HG03066 (cell line): ENCODE results near the gene ZNF677.
"Not testable (repeated sequence)": the region's sequence is repeated elsewhere in the genome, so short reads cannot be mapped to it uniquely, and the experiment has no call there.

Experiments
- ATAC-seq: cut with Tn5 transposase; IDR thresholded peaks from one replicate; pipeline ENCODE4 v1.9.1; 2021; ENCODE audit warnings: low read depth; ENCODE audit not compliant: unreplicated experiment

Gene ZNF677

DNA sequence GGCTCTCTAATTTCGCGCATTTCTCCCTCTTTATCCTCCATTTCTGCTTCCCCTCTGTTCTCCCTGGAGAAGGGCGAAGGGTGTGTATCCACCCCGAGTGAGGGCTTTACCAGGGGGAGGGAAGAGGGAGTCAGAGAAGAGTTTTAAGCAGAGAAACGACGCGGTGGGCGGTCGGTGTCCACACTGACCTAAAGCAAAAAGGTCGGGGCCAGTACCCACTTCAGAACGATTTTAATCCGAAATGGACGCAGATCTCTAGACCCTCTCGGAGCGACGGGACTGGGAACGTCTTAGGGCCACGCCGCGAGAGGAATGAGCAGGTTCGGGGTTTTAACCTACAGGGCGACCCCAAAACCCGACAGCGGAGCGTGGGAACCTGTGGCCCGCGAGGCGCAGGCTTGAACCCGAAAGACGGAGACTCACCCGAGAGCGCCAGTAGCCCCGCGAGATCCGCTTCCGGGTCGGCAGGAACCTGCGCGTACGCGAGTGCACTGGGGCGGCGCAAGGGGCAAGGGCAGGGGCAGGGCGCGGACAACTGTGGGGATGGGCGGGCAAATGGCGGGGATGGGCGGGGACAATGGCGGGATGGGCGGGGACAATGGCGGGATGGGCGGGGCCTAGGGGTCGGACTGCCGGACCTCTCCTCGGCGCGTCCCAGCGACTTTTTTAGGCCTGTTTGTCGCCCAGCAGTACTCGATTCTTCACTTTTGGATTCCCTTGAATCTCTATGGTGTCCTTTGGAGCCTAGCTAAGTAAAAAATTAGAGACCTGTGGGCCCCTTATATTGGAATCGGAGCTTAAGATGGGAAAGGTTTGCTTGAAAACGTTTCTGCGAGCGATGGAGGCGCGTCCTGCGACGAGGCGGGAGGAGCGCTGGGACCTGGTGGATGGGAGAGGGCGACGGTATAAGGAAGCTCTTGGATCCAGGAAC lies at the start of gene ZNF677:
Gene ZNF677, minus strand, starts transcription at position 463 of the 931 bp plus-strand sequence. CDS start 3,323 bp downstream, outside the sequence.
- no peak for ATAC-seq

DNA sequence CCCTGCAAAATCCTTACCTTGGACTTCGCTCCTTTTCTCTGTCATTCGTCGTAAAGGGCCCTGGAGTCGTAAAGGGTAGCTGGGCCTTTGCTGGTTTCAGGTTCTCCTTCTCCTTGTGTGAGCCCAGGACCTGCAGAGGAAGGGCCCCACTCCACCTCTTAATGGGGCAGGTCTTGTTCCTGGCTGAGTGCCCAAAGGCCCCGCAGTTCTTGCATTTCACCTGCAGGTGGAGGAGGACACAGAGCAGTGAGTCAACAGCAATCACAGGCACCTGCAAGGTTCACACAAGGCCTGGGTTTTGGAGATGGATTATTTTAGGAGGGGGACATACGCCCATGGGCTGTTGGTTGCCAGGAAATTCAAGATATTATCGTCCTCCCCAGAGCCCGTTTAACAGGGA lies 46.7 kb upstream of the ZNF677 start:
- not testable (repeated sequence) for ATAC-seq

DNA sequence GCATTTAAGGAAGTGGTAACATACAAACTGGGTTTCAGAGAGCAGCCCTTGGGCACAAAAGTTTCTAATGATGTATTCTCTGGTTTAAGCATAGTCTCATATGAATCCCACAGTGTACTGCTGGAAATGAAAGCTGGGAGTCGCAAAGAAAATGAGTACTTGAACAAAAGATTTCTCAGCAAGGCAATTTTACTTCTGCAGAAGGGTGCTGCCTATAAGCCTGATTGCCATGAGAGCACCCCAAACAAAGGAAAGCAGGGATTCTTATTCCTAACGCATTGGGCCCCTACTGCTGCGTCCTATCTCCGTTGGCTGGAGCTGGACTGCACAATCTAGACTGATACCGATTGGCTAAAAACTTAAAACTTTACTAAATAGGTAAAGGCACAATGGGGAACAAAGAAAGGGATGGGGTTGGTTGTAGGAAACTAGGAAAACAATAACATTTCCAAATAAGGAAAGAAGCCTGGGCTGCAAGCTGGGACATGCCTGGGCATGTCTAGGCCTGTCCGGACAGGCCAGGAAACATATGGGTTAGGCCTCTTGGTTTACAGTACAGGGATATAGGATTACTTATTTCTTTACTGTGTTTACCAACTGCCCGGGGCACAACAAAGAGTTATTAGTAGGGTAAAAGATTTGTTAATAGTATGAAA lies 40.2 kb upstream of the ZNF677 start:
- no peak for ATAC-seq

DNA sequence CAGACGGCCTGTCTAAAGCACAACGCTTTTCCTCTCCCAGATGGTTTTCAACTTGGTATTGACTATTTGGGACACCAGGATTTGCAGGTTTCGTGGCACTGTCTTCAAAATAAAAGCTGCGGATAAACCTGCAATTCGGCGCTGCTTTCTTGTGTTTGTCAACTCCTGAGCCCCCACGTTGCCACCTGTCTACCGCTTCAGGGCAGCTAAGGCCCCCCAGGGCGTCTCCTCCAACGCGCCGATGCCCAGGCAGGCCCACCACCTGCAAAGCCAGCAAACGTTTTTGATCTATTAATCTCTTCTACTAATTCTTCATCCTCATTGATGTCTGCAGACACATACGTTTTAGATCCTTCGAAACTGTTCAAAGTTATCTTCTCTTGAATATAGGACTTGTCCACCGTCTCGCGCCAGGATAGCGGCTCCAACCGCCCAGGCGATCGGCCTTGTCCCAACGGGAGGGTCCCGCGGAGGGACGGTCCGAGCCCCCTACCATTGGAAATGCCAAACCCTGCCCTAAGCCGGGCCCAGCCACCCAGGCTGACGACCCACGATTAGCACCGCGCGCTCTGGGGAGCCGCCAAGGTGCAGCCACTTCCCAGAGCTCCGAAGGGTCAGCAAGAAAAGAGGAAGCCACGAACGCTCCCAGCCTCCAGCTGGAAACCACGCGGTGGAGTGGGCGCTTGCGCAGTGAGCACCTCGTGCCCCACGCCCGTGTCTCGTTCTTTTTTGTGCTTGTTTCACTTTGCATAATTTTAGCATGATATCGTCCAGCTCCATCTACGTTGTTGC lies 36.3 kb upstream of the ZNF677 start:
- no peak for ATAC-seq

DNA sequence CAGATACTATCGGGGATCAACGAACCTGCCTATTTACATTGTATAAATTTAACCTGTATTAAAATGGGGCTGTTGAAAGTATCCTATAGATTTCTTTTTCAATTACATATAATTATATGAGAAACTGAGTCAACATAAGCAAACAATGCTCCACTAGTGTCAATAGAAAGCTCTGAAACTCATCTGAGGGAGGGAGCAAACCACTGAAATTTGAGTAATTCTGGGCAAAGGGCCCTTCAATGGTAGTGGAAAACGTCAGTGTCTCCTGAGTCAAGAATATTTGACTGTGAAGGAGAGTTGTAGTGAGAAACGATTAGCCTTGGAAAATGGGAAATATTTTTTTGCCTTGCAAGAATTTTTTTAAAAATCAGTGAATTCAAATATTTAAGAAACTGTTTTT lies 30.4 kb upstream of the ZNF677 start:
- ATAC-seq = no peak

DNA sequence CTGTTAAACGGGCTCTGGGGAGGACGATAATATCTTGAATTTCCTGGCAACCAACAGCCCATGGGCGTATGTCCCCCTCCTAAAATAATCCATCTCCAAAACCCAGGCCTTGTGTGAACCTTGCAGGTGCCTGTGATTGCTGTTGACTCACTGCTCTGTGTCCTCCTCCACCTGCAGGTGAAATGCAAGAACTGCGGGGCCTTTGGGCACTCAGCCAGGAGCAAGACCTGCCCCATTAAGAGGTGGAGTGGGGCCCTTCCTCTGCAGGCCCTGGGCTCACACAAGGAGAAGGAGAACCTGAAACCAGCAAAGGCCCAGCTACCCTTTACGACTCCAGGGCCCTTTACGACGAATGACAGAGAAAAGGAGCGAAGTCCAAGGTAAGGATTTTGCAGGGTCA lies 27.3 kb upstream of the ZNF677 start:
- not testable (repeated sequence) for ATAC-seq

DNA sequence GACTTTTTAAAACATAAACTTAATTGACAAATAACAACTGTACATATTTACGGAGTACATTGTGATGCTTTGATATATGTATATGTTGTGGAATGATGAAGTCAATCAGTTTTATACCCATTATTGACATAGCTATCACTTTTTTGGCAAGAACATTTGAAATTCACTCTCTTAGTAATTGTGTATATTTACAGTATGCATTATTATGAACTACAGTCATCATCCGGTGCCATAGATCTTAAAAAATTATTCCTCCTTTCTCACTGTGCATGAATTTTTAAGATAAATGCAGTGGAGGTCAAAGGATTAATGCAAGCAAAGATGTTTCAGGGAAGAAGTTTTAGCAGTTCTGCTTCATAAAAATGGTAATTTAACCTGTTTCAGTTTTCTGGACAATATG lies 20.8 kb upstream of the ZNF677 start:
- no peak for ATAC-seq

DNA sequence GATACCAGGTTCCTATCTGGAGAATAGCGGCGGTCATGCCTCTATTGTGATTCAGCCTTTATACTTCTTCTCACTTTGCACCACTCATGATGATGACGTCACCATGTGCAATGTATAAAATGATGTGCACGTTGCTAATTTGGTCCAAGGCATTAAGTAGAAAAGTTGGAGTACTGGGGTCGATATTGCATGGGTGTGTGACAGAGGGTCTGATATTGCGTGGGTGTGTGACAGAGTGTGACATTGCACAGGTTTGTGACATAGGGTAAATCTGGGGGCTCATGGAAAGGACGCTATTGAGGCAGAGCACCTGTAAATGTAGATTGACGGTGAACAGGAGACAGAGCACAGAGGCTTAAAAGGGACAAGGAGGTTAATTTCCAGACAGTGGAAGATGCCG lies 17.4 kb upstream of the ZNF677 start:
- no peak for ATAC-seq

DNA sequence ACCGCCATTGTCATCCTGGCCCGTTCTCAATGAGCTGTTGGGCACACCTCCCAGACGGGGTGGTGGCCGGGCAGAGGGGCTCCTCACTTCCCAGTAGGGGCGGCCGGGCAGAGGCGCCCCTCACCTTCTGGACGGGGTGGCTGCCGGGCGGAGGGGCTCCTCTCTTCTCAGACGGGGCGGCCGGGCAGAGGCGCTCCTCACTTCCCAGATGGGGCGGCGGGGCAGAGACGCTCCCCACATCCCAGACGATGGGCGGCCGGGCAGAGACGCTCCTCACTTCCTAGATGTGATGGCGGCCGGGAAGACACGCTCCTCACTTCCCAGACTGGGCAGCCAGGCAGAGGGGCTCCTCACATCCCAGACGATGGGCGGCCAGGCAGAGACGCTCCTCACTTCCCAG lies 15.2 kb upstream of the ZNF677 start:
- not testable (repeated sequence) for ATAC-seq

DNA sequence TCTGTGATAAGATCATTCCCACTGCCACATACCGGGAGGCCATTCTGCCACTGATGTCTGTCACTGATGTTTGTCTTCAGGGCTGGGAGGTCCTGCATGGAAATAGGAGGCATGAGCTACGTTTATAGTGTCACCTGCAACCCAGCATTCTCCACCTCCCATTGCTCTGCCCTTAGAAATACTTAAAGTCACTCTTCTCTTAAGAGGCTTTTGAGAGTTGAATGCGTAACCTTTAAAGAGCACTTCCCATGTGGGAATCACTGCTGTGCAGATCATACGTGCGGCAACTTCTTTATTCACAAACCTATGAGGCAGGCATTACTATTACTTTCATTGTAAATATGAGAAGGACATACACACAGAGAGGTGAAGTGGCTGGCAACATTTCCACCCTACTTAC lies 12.9 kb upstream of the ZNF677 start, which contains the start of gene VN1R4:
Gene VN1R4, minus strand, starts transcription at position 101 of the 400 bp plus-strand sequence. Its CDS starts 58 bp downstream, at position 43.
- not testable (repeated sequence) for ATAC-seq

DNA sequence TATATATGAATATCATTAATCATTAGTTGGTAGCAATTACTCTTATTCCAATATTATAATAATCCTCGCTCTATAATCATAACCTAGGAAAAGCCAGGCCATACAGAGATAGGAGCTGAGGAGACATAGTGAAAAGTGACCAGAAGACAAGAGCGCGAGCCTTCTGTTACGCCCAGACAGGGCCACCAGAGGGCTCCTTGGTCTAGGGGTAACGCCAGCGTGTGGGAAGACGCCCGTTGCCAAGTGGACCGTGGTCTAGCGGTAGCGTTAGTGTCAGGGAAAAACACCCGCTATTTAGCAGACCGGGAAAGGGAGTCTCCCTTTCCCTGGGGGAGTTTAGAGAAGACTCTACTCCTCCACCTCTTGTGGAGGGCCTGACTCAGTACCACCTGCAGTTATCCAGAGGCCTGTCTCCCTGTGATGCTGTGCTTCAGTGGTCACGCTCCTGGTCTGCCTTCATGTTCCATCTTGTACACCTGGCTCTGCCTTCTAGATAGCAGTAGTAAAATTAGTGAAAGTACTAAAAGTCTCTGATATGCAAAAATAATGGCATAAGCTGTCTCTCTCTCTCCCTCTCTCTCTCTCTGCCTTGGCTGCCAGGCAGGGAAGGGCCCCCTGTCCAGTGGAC lies 3.2 kb upstream of the ZNF677 start, which contains the start of gene VN1R2:
Gene VN1R2, plus strand, starts transcription at position 578 of the 628 bp plus-strand sequence. CDS start 84 bp downstream, outside the sequence.
- not testable (repeated sequence) for ATAC-seq

DNA sequence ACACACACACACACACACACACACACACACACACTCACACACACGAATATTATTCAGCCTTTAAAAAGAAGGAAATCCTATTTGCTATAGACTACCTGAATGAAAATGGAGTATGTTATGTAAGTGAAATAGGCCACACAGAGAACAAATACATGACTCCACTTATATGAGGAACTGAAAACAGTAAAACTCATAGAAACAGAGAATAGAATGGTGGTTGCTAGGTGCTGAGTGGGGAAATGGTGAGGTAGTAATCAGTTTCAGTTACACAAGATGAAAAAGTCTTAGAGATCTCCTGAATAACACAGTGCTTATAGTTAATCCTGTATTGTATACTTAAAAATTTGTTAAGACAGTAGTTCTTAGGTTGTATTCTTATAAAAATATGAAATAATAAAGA lies 8.2 kb downstream of the ZNF677 start:
- no peak for ATAC-seq

DNA sequence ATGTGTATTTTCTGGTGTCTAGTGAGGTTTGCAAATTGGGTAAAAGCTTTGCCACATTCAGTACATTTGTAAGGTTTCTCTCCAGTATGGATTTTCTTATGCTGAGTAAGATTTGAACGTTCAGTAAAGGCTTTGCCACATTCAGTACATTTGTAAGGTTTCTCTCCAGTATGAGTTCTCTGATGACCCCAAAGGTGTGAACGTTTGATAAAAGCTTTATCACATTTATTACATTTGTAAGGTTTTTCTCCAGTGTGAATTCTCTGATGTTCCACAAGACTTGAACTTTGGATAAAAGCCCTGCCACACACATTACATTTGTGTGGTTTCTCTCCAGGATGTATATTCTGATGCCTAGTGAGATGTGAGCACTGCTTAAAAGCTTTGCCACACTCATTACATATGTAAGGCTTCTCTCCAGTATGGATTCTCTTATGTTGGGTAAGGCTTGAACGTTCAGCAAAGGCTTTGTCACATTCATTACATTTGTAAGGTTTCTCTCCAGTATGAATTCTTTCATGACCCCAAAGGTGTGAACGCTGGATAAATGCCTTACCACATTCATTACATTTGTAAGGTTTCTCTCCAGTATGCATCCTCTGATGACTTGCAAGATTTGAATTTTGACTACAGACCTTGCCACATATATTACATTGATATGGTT lies 17.4 kb downstream of the ZNF677 start:
- no peak for ATAC-seq

DNA sequence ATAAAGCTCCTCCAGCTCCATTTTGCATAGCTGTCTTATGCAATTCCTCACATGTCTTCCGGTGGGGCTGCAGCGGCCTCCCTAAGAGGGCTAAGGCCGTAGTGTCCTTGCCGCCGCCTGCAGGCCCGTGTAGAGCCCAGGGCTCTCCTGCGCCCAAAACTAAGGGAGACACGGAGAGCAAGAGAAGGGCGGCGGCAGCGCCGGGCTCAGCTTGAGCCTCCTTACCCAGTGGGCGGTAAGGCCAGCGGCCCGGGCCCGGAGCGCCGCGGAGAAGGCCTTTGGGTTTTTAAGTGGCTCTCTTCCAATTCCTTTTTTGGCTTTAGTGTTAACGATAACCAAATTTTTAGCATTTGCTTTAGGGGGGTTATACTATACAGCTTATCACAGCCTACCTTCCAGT lies 30.1 kb downstream of the ZNF677 start:
- ATAC-seq = no peak

DNA sequence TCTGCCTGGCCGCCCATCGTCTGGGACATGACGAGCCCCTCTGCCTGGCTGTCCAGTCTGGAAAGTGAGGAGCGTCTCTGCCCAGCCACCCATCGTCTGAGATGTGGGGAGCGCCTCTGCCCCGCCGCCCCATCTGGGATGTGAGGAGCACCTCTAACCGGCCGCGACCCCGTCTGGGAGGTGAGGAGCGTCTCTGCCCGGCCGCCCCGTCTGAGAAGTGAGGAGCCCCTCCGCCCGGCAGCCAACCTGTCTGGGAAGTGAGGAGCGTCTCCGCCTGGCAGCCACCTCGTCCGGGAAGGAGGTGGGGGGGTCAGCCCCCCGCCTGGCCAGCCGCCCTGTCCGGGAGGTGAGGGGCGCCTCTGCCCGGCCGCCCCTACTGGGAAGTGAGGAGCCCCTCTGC lies 32.0 kb downstream of the ZNF677 start:
- ATAC-seq = not testable (repeated sequence)

DNA sequence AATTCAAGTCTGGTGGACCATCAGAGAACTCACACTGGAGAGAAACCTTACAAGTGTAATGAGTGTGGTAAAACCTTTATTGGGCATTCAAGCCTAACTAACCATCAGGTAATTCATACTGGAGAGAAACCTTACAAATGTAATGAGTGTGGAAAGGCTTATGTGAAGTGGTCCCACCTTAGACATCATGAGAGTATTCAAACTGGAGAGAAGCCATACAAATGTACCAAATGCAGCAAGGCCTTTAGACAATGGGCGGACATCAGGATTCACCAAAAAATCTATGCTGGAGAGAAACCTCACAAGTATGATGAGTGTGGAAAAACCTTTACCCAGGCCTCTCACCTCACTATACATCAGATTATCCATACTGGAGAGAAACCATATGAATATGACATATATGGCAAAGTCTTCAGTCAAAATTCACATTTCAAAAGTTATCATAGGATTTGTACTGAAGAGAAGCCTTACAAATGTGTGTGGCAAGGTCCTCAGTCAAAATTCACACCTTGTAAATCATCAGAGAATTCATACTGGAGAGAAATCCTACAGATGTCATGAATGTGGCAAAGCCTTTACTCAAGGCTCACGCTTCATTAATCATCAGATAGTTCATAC lies 41.9 kb downstream of the ZNF677 start:
- no peak for ATAC-seq

DNA sequence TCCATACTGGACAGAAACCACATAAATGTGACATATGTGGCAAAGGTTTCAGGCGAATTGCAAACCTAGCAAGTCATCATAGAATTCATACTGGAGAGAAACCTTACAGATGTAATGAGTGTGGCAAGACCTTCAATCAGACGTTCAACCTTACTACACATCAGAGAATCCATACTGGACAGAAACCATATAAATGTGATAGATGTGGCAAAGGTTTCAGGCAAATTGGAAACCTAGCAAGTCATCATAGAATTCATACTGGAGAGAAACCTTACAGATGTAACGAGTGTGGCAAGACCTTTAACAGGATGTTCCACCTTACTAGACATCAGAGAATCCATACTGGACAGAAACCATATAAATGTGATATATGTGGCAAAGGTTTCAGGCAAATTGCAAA lies 43.1 kb downstream of the ZNF677 start:
- not testable (repeated sequence) for ATAC-seq

DNA sequence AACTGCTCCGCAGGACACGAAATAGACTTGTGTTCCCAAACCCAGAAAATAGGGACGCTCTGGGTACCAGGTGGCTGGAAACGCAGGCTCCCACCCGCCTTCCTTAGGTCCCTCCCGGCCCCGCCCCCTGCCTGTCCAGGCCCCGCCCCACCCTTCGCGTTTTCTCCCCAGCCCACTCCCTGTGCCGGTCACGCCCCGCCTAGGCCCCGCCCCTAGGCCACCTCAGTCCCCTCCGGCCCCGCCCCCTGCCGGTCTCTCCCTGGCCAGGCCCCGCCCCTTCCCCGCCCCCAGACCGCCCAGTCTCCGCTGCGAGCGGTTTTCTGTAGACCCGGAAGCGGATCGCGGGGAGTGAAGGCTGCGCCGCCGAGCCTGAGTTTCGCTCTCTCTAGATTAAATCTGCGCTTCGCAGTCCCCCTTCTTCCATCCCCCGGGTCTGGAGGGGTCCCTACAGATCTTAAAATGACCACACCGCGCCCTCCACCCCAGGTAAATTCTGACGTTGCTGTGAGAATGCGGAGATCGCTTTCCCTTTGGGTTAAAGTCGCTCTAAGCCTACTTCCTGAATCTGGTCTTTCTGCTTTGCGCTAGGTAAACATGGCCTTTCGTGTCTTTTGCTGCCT lies 57.8 kb downstream of the ZNF677 start:
- no peak for ATAC-seq
